ENCODE data around the gene MVB12A. TPM values are rescaled to one million over a fixed set of nuclear protein-coding genes. Genes with fewer than 3 reads are reported as not detected.

MVB12A gene
- polyA plus RNA-seq, 2 of the 4 experiments (the other 2 are of a cell fraction), result 19.1 to 30.2 TPM

- ATAC-seq (peak in 1 of 2 experiments; percentile 43; a peak in 2 of 6 replicates), FAIRE-seq (no peak), DNase-seq (ENCODE audit: low read depth in 1 of 2, low spot score in 1 of 2) (peak; percentile 48 to 66)
- ChIA-PET POLR2A (no interaction called here), CTCF (interaction anchor here (0.7 to 2.3 kb wide), 11 partner anchors 9 to 102 kb away, joined by 3 to 10 read pairs (median 5); partner anchors contain the start of genes BST2, MVB12A and TMEM221)
- peak; percentile 53 for TF ChIP-seq CTCF (IDR thresholded peaks at IDR 0.05)
- TF ChIP-seq CHD4 (IDR thresholded peaks at IDR 0.05; ENCODE audit: borderline replicate concordance), result peak; percentile 82
- peak; percentile 53 for TF ChIP-seq SMC3 (IDR thresholded peaks at IDR 0.05)
- no peak for TF ChIP-seq POLR2A (IDR thresholded peaks at IDR 0.05; ENCODE audit: low read length)
- TF ChIP-seq RAD21 (conservative IDR thresholded peaks at IDR 0.05 in 1 of 2, IDR thresholded peaks at IDR 0.05 in 1 of 2), result peak; percentile 61 to 71
- 0 out of 2 replicates have a peak, but pooled peaks have one; percentile 46 for TF ChIP-seq KDM1A (IDR thresholded peaks at IDR 0.05; ENCODE audit: low read depth)
- no peak for TF ChIP-seq MAZ (IDR thresholded peaks at IDR 0.05; ENCODE audit: borderline replicate concordance, low read depth, low read length)
- peak; percentile 22; the same call in 1 of the 2 replicates for TF ChIP-seq MAX (IDR thresholded peaks at IDR 0.05)
- Histone ChIP-seq H3K27ac (peak overlapping the region in 1 of 2 experiments; percentile 66; a peak in 3 of 6 replicates), H3K4me3 (no peak overlapping the region), H3K4me2 (peak overlapping the region; percentile 28; the same call in 1 of the 3 replicates), H3K4me1 (peaks cover 4% of the 10 kb centered on the region; the same call in 1 of the 3 replicates), H3K9me3 (0 out of 3 replicates have a peak, but pooled peaks cover under 1% of the 10 kb centered on the region)
- WGBS (ENCODE audit: missing lambda C conversion rate), result 24% methylated on average over 17 of the region's 19 CpGs
These were observed 24.9 kb upstream of the MVB12A start for GRCh38 chr19:17394891-17395415.

GRCh38 chr19:17398902-17399527, 20.8 kb upstream of the MVB12A start:
- no peak for TF ChIP-seq TFCP2L1 (CRISPR knock-in tag; IDR thresholded peaks at IDR 0.05)
- TF ChIP-seq, protein P1, sequence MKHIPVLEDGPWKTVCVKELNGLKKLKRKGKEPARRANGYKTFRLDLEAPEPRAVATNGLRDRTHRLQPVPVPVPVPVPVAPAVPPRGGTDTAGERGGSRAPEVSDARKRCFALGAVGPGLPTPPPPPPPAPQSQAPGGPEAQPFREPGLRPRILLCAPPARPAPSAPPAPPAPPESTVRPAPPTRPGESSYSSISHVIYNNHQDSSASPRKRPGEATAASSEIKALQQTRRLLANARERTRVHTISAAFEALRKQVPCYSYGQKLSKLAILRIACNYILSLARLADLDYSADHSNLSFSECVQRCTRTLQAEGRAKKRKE (CRISPR knock-in tag; IDR thresholded peaks at IDR 0.05; ENCODE audit: low read depth), result no peak
- TF ChIP-seq HDAC2 (IDR thresholded peaks at IDR 0.05), result no peak
- no peak for TF ChIP-seq FOSB (CRISPR knock-in tag; IDR thresholded peaks at IDR 0.05)
- TF ChIP-seq FOXS1 (CRISPR knock-in tag; IDR thresholded peaks at IDR 0.05), result no peak
- TF ChIP-seq EHMT2 (IDR thresholded peaks at IDR 0.05; ENCODE audit: low read depth), result no peak
- Histone ChIP-seq H3K4me1 (no peaks in the 10 kb centered on the region), H3K4me3 (no peak overlapping the region), H3K9me3 (no peaks in the 10 kb centered on the region), H3K27ac (no peak overlapping the region), H3K4me2 (no peak overlapping the region)
- ATAC-seq (no peak), FAIRE-seq (no peak), DNase-seq (ENCODE audit: low read depth in 1 of 2, low spot score in 1 of 2) (no peak)
- 68% methylated on average over 8 of the region's 8 CpGs for WGBS (ENCODE audit: missing lambda C conversion rate)
- ChIA-PET CTCF (interaction anchor here (0.6 to 1.5 kb wide), 9 partner anchors 9 to 97 kb away, joined by 3 to 5 read pairs (median 3); partner anchors contain the start of gene MVB12A), POLR2A (no interaction called here)

- ChIA-PET POLR2A (no interaction called here), CTCF (no interaction called here)
- Histone ChIP-seq H3K4me1 (no peaks in the 10 kb centered on the region), H3K4me3 (no peak overlapping the region), H3K9me3 (no peaks in the 10 kb centered on the region), H3K4me2 (no peak overlapping the region), H3K27ac (no peak overlapping the region)
- WGBS (ENCODE audit: missing lambda C conversion rate), result 87% methylated on average over 6 of the region's 6 CpGs
- TF ChIP-seq CEBPB (IDR thresholded peaks at IDR 0.05) (no peak), RNF2 (IDR thresholded peaks at IDR 0.05; ENCODE audit: borderline replicate concordance, low read depth) (no peak)
- no peak for DNase-seq (ENCODE audit: low read depth in 1 of 2, low spot score in 1 of 2)
- FAIRE-seq, result no peak
- ATAC-seq, result no peak
These were observed 18.2 kb upstream of the MVB12A start for GRCh38 chr19:17401628-17402027.
